ENCODE measurements around the gene LRRC37A3.
"Not testable (repeated sequence)": the region's sequence is repeated elsewhere in the genome, so short reads cannot be mapped to it uniquely, and the experiment has no call there.

- TF ChIP-seq CTCF (IDR thresholded peaks at IDR 0.05); ZFX (IDR thresholded peaks at IDR 0.05; ENCODE audit: borderline replicate concordance): not testable (repeated sequence)
Observed at GRCh38 chr17:64834060-64834459, 85.2 kb downstream of the LRRC37A3 start.
